KBM-7 (cell line): ENCODE results near the gene TMC3.

Experiments used
- DNase-seq: peaks from one replicate; pipeline ENCODE4 v3.0.0-alpha.2; 2015
- in situ Hi-C: fragments of 300-500 bp; cut with MboI; formaldehyde crosslinking; loops from 2 replicates; pipeline ENCODE4 v1.14.3; 2020; ENCODE audit warnings: low sequenced_read_pairs, low pct_unique_long_range_greater_than_20kb, mixed read lengths

TMC3 gene

GRCh38 chr15:81309647-81310450 lies 64.2 kb downstream of the TMC3 start:
- DNase-seq, result no peak
- in situ Hi-C loops, result no loop called here

- in situ Hi-C loops, result no loop called here
These were observed 65.8 kb downstream of the TMC3 start for GRCh38 chr15:81308260-81308659.

GRCh38 chr15:81304226-81304625 lies 69.8 kb downstream of the TMC3 start:
- in situ Hi-C loops, result no loop called here

More at GRCh38 chr15:81308260-81308659, 65.8 kb downstream of the TMC3 start:
- no peak for DNase-seq

GRCh38 chr15:81303244-81304225 lies 70.5 kb downstream of the TMC3 start:
- peak; percentile 48 for DNase-seq
- in situ Hi-C loops, result no loop called here

More at GRCh38 chr15:81304226-81304625, 69.8 kb downstream of the TMC3 start:
- DNase-seq, result peak; percentile 83

GRCh38 chr15:81302701-81303109 lies 71.3 kb downstream of the TMC3 start:
- in situ Hi-C loops, result no loop called here
- peak; percentile 47 for DNase-seq

- in situ Hi-C loops, result no loop called here
- DNase-seq, result no peak
These were observed 72.1 kb downstream of the TMC3 start for GRCh38 chr15:81301815-81302399.

GRCh38 chr15:81301385-81301784 lies 72.6 kb downstream of the TMC3 start:
- no peak for DNase-seq
- in situ Hi-C loops, result no loop called here

- in situ Hi-C loops, result no loop called here
- DNase-seq, result no peak
These were observed 74.3 kb downstream of the TMC3 start for GRCh38 chr15:81299630-81300273.

GRCh38 chr15:81299156-81299555 lies 74.9 kb downstream of the TMC3 start:
- DNase-seq, result no peak
- in situ Hi-C loops, result no loop called here

- no peak for DNase-seq
- in situ Hi-C loops, result no loop called here
These were observed 75.4 kb downstream of the TMC3 start for GRCh38 chr15:81298611-81299010.

- no peak for DNase-seq
- in situ Hi-C loops, result no loop called here
These were observed 76.1 kb downstream of the TMC3 start for GRCh38 chr15:81297603-81298575.

- no peak for DNase-seq
- in situ Hi-C loops, result no loop called here
These were observed 76.9 kb downstream of the TMC3 start for GRCh38 chr15:81297147-81297572.

- in situ Hi-C loops, result no loop called here
- peak; percentile 98 for DNase-seq
These were observed 77.3 kb downstream of the TMC3 start for GRCh38 chr15:81296673-81297072.

GRCh38 chr15:81296186-81296585 lies 77.8 kb downstream of the TMC3 start:
- no peak for DNase-seq
- in situ Hi-C loops, result no loop called here

GRCh38 chr15:81295486-81296121 lies 78.4 kb downstream of the TMC3 start:
- in situ Hi-C loops, result no loop called here
- DNase-seq, result no peak

GRCh38 chr15:81294516-81294880 lies 79.5 kb downstream of the TMC3 start:
- peak; percentile 60 for DNase-seq
- in situ Hi-C loops, result no loop called here

- in situ Hi-C loops, result no loop called here
- DNase-seq, result peak; percentile 92
These were observed 80.1 kb downstream of the TMC3 start for GRCh38 chr15:81293728-81294515.
